Measurements from ENCODE around the gene IKBKE. TPM values are rescaled to one million over a fixed set of nuclear protein-coding genes. Genes with fewer than 3 reads are reported as not detected.

IKBKE gene
- total RNA-seq, 1 experiment from 2014 or later: 6.4 TPM

GRCh38 chr1:206521694-206522402 is 51.6 kb downstream of the IKBKE start:
- TF ChIP-seq SIN3A (IDR thresholded peaks at IDR 0.05; ENCODE audit: borderline replicate concordance, insufficient read depth, low read depth, low read length) (no peak), POLR2AphosphoS5 (IDR thresholded peaks at IDR 0.05; ENCODE audit: low read depth, low read length) (no peak)
- H3K36me3 ChIP-seq (ENCODE audit: control insufficient read depth, insufficient read depth, low read length): no peaks in the 10 kb centered on the region
- ATAC-seq: no peak
- no peaks in the 10 kb centered on the region for H3K4me1 ChIP-seq (ENCODE audit: control insufficient read depth, insufficient read depth, low read length)
- no peak overlapping the region for H3K4me3 ChIP-seq (ENCODE audit: low read depth in 2 of 2, low read length in 2 of 2)
- no peak overlapping the region for H3K27ac ChIP-seq (ENCODE audit: low read length)
- no peaks in the 10 kb centered on the region for H3K9me3 ChIP-seq (ENCODE audit: control insufficient read depth, insufficient read depth, low read depth, low read length)
- H3K27me3 ChIP-seq (ENCODE audit: control insufficient read depth, insufficient read depth, low read length): no peaks in the 10 kb centered on the region
- intact Hi-C loops (cut with micrococcal nuclease; ENCODE audit: unreplicated experiment) (no loop called here), in situ Hi-C loops (cut with HindIII; ENCODE audit: low pct_unique_long_range_greater_than_20kb, low sequenced_read_pairs) (no loop called here)
- POLR2A ChIA-PET: no interaction called here
- DNase-seq (ENCODE audit: low read depth, low spot score): no peak
- CTCF ChIA-PET: interaction anchor here (0.8 to 1.3 kb wide), 2 partner anchors 15 to 32 kb away, joined by 4 read pairs; no protein-coding TSS in a partner anchor
- BruUV-seq (replicated peaks): no TSS peak

DNA sequence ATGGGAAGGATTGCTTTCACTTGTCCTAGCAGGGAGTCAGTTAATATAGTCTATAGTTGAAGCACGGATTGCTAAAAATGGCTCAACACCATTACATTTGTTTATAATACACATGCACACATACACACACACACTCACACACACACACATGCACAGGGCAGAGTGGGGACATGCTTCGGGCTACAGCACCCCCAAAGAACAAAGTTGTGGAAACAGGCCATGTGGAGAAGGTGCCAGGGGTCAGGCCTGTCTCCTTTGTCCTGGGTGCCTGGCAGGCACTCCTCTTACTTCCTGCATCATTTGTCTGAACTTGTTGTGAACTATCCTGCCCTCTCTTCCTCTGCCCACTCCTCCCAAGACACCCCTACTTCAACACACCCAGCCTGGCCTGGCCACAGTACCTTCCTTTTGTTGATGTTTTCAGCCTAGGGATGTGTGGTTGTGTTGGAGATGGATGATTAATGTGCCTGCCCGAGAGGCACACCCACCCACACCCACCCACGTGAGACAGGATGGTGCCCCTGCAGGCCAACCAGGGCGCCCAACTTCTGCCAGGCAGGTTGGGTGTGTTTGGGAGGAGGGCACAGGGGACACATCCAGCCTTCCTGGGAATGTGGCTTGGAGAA is 54.6 kb downstream of the IKBKE start:
- H3K36me3 ChIP-seq (ENCODE audit: control insufficient read depth, insufficient read depth, low read length): no peaks in the 10 kb centered on the region
- no peaks in the 10 kb centered on the region for H3K4me1 ChIP-seq (ENCODE audit: control insufficient read depth, insufficient read depth, low read length)
- DNase-seq (ENCODE audit: low read depth, low spot score): no peak
- in situ Hi-C loops (cut with HindIII; ENCODE audit: low pct_unique_long_range_greater_than_20kb, low sequenced_read_pairs): no loop called here
- H3K27me3 ChIP-seq (ENCODE audit: control insufficient read depth, insufficient read depth, low read length): no peaks in the 10 kb centered on the region
- H3K9me3 ChIP-seq (ENCODE audit: control insufficient read depth, insufficient read depth, low read depth, low read length): no peaks in the 10 kb centered on the region
- ATAC-seq: no peak
- POLR2A ChIA-PET: no interaction called here
- intact Hi-C loops (cut with micrococcal nuclease; ENCODE audit: unreplicated experiment): no loop called here
- CTCF ChIA-PET: no interaction called here
- no peak overlapping the region for H3K27ac ChIP-seq (ENCODE audit: low read length)
- TF ChIP-seq REST (IDR thresholded peaks at IDR 0.05; ENCODE audit: insufficient read depth in 1 of 2, low read depth in 2 of 2, low read length in 1 of 2): no peak
- TF ChIP-seq, protein P1, sequence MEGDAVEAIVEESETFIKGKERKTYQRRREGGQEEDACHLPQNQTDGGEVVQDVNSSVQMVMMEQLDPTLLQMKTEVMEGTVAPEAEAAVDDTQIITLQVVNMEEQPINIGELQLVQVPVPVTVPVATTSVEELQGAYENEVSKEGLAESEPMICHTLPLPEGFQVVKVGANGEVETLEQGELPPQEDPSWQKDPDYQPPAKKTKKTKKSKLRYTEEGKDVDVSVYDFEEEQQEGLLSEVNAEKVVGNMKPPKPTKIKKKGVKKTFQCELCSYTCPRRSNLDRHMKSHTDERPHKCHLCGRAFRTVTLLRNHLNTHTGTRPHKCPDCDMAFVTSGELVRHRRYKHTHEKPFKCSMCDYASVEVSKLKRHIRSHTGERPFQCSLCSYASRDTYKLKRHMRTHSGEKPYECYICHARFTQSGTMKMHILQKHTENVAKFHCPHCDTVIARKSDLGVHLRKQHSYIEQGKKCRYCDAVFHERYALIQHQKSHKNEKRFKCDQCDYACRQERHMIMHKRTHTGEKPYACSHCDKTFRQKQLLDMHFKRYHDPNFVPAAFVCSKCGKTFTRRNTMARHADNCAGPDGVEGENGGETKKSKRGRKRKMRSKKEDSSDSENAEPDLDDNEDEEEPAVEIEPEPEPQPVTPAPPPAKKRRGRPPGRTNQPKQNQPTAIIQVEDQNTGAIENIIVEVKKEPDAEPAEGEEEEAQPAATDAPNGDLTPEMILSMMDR (IDR thresholded peaks at IDR 0.05): no peak
- TF ChIP-seq SIN3A (IDR thresholded peaks at IDR 0.05; ENCODE audit: borderline replicate concordance, insufficient read depth, low read depth, low read length): no peak
- no peak for TF ChIP-seq TCF7L2 (IDR thresholded peaks at IDR 0.05; ENCODE audit: low read depth, low read length)
- no peak for TF ChIP-seq POLR2AphosphoS5 (IDR thresholded peaks at IDR 0.05; ENCODE audit: low read depth, low read length)
- no TSS peak for BruUV-seq (replicated peaks)
- no peak overlapping the region for H3K4me3 ChIP-seq (ENCODE audit: low read depth in 2 of 2, low read length in 2 of 2)
